Panc1 (cell line): ENCODE results near the gene WDR59. TPM values are rescaled to one million over a fixed set of nuclear protein-coding genes. Genes with fewer than 3 reads are reported as not detected.
A peak's percentile ranks its signal among the peaks of the same experiment; 100 is the strongest.

ENCODE experiments used
- ATAC-seq: fragments of 200-7000 bp; cut with Tn5 transposase; 2 replicates; pipeline ENCODE4 v1.9.1; 2020; ENCODE audit warnings: mild to moderate bottlenecking, moderate library complexity
- BruUV-seq: library from RNA; stranded (reverse); fragments of 400-500 nt; replicated peaks from 2 replicates; lab custom pipeline; 2021; lab: Mats Ljungman, UMichigan
- CTCF ChIA-PET: fragments of 300-600 bp; sonication (Branson Sonifier 250); formaldehyde crosslinking; loops from one replicate; lab custom pipeline; 2022; ENCODE audit warnings: antibody characterized with exemption; lab: Charles Lee
- POLR2A ChIA-PET: fragments of 300-600 bp; sonication (Branson Sonifier 250); formaldehyde crosslinking; loops from one replicate; lab custom pipeline; 2022; ENCODE audit warnings: antibody characterized with exemption; lab: Charles Lee
- DNase-seq: peaks from one replicate; pipeline ENCODE4 v3.0.0-alpha.2; 2010; ENCODE audit warnings: low read depth, low spot score
- H3K27ac ChIP-seq: 2 replicates; pipeline ENCODE4 v1.5.1; 2011; ENCODE audit warnings: mild to moderate bottlenecking, low read length, inconsistent platforms
- H3K27me3 ChIP-seq: fragments of 200-500 bp; sonication (Bioruptor generic); 2 replicates; pipeline ENCODE4 v1.6.0; 2014; ENCODE audit warnings: low read length, inconsistent platforms; ENCODE audit not compliant: control insufficient read depth, insufficient read depth
- H3K36me3 ChIP-seq: fragments of 200-500 bp; sonication (Bioruptor generic); 2 replicates; pipeline ENCODE4 v1.5.1; 2014; ENCODE audit warnings: inconsistent platforms, mild to moderate bottlenecking, low read length, moderate library complexity; ENCODE audit not compliant: control insufficient read depth, insufficient read depth
- H3K4me1 ChIP-seq: 2 replicates; pipeline ENCODE4 v1.5.1; 2011; ENCODE audit warnings: inconsistent platforms, mild to moderate bottlenecking, low read length, moderate library complexity; ENCODE audit not compliant: control insufficient read depth, insufficient read depth
- H3K4me3 ChIP-seq, 2 experiments: 2 replicates each; pipeline ENCODE4 v1.5.1; 2011 to 2012; ENCODE audit warnings: low read depth in 2 of 2, low read length in 2 of 2, mild to moderate bottlenecking in 2 of 2, inconsistent platforms in 1 of 2, moderate library complexity in 1 of 2
- H3K9me3 ChIP-seq: fragments of 200-500 bp; sonication (Bioruptor generic); 2 replicates; pipeline ENCODE4 v1.5.1; 2014; ENCODE audit warnings: low read depth, mild to moderate bottlenecking, inconsistent platforms, low read length, moderate library complexity; ENCODE audit not compliant: control insufficient read depth, insufficient read depth
- POLR2AphosphoS5 ChIP-seq: IDR thresholded peaks from 2 replicates; pipeline ENCODE4 v1.6.1; 2012; ENCODE audit warnings: mild to moderate bottlenecking, low read depth, low read length, moderate library complexity
- SIN3A ChIP-seq: IDR thresholded peaks from 2 replicates; pipeline ENCODE4 v1.6.1; 2012; ENCODE audit warnings: low read depth, mild to moderate bottlenecking, low read length, moderate library complexity, borderline replicate concordance; ENCODE audit not compliant: insufficient read depth
- TCF7L2 ChIP-seq: IDR thresholded peaks from 2 replicates; pipeline ENCODE4 v1.6.1; 2011; ENCODE audit warnings: mild to moderate bottlenecking, low read depth, low read length, inconsistent platforms
- in situ Hi-C: cut with HindIII; loops from 2 replicates; pipeline ENCODE4 v1.10.0; 2016; ENCODE audit warnings: low sequenced_read_pairs, low pct_unique_long_range_greater_than_20kb
- intact Hi-C: fragments of 100-400 bp; cut with micrococcal nuclease; formaldehyde crosslinking; loops from one replicate; pipeline ENCODE4 v1.10.0; 2022; ENCODE audit not compliant: unreplicated experiment
- total RNA-seq: library from RNA; stranded (reverse); gene quantifications from one replicate; pipeline ENCODE4 v1.2.1, GENCODE V29; 2021; ENCODE audit not compliant: unreplicated experiment
- TF ChIP-seq, protein P1 (sequence below): fragments of 450-650 bp; IDR thresholded peaks from 2 replicates; pipeline ENCODE4 v1.5.1; 2017; ENCODE audit warnings: mild to moderate bottlenecking
- TF ChIP-seq, protein P2 (sequence below), 2 experiments: IDR thresholded peaks; 2 replicates each; pipeline ENCODE4 v1.6.1; 2011 to 2012; ENCODE audit warnings: low read depth in 2 of 2, control low read depth in 1 of 2, low read length in 1 of 2, mild to moderate bottlenecking in 1 of 2, moderate library complexity in 1 of 2; ENCODE audit not compliant: insufficient read depth in 1 of 2

Gene WDR59
- total RNA-seq, 1 experiment from 2014 or later, result 58.7 TPM

DNA sequence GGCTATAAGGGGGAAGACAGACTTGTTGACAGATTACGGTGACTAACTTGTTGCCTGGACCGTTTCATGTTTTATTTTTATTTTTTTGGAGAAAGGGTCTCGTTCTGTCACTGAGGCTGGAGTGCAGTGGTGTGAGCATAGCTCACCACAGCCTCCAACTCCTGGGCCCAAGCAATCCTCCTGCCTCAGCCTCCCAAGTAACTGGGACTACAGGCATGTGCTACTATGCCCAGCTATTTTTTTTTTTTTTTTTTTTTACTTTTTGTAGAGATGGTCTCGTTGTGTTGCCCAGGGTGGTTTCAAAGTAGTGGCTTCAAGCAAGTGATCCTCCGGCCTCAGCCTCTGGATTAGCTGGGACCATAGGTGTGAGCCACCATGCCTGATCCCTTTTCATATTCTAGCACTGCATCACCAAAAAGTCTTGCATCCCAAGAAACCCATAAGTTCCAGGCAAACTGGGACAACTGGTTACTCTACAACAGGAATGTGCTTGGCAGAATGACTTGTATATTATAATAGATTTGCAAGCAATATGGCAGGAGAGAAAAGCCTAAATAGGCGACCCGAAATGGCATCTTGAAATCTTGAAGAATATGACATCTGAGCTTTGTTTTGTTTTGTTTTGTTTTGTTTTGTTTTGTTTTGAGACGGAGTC lies 2.2 kb upstream of the WDR59 start:
- intact Hi-C loops, result no loop called here

DNA sequence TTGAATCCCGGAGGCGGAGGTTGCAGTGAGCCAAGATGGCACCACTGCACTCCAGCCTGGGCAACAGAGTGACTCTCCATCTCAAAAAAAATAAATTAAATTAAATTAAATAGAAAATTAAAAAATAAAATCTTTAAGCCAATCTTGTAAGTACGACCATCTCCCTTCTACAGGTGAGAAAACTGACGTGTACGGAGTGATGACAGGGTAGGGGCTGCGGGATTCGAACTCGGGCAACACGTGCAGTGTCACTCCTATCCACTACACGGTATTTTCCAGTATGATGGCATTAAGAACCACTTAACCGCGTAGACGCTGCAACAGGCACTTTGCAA lies 762 bp downstream of the WDR59 start:
- Histone ChIP-seq H3K4me1 (no peaks in the 10 kb centered on the region), H3K9me3 (no peaks in the 10 kb centered on the region), H3K27ac (peak overlapping the region; percentile 79; the same call in 1 of the 2 replicates), H3K36me3 (no peaks in the 10 kb centered on the region; the same call in 1 of the 2 replicates), H3K4me3 (peak overlapping the region; percentile 88 to 93), H3K27me3 (no peaks in the 10 kb centered on the region)
- POLR2A ChIA-PET, result interaction anchor here (0.5 kb wide), 1 partner anchor 317 kb away, joined by 17 read pairs; the partner anchor contains the start of gene RFWD3
- CTCF ChIA-PET, result interaction anchor here (1.2 kb wide), 2 partner anchors 14 to 127 kb away, joined by 3 to 5 read pairs; no protein-coding TSS in a partner anchor
- BruUV-seq, result no TSS peak
- in situ Hi-C loops, result no loop called here
- ATAC-seq (no peak), DNase-seq (no peak)
- intact Hi-C loops, result no loop called here
- TF ChIP-seq, protein P1, sequence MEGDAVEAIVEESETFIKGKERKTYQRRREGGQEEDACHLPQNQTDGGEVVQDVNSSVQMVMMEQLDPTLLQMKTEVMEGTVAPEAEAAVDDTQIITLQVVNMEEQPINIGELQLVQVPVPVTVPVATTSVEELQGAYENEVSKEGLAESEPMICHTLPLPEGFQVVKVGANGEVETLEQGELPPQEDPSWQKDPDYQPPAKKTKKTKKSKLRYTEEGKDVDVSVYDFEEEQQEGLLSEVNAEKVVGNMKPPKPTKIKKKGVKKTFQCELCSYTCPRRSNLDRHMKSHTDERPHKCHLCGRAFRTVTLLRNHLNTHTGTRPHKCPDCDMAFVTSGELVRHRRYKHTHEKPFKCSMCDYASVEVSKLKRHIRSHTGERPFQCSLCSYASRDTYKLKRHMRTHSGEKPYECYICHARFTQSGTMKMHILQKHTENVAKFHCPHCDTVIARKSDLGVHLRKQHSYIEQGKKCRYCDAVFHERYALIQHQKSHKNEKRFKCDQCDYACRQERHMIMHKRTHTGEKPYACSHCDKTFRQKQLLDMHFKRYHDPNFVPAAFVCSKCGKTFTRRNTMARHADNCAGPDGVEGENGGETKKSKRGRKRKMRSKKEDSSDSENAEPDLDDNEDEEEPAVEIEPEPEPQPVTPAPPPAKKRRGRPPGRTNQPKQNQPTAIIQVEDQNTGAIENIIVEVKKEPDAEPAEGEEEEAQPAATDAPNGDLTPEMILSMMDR, result no peak
- TF ChIP-seq SIN3A, result no peak

More for the DNA sequence above, 2.2 kb upstream of the WDR59 start:
- POLR2A ChIA-PET, result interaction anchor here (0.6 to 1.2 kb wide), 2 partner anchors 10 to 119 kb away, joined by 3 to 6 read pairs; no protein-coding TSS in a partner anchor
- no peak for ATAC-seq
- H3K4me3 ChIP-seq, result no peak overlapping the region
- in situ Hi-C loops, result no loop called here
- H3K9me3 ChIP-seq, result no peaks in the 10 kb centered on the region
- no peaks in the 10 kb centered on the region; the same call in 1 of the 2 replicates for H3K36me3 ChIP-seq
- no peaks in the 10 kb centered on the region for H3K4me1 ChIP-seq
- CTCF ChIA-PET, result no interaction called here
- H3K27ac ChIP-seq, result no peak overlapping the region
- TF ChIP-seq POLR2AphosphoS5 (no peak), TCF7L2 (no peak), SIN3A (no peak)
- TF ChIP-seq, protein P2, sequence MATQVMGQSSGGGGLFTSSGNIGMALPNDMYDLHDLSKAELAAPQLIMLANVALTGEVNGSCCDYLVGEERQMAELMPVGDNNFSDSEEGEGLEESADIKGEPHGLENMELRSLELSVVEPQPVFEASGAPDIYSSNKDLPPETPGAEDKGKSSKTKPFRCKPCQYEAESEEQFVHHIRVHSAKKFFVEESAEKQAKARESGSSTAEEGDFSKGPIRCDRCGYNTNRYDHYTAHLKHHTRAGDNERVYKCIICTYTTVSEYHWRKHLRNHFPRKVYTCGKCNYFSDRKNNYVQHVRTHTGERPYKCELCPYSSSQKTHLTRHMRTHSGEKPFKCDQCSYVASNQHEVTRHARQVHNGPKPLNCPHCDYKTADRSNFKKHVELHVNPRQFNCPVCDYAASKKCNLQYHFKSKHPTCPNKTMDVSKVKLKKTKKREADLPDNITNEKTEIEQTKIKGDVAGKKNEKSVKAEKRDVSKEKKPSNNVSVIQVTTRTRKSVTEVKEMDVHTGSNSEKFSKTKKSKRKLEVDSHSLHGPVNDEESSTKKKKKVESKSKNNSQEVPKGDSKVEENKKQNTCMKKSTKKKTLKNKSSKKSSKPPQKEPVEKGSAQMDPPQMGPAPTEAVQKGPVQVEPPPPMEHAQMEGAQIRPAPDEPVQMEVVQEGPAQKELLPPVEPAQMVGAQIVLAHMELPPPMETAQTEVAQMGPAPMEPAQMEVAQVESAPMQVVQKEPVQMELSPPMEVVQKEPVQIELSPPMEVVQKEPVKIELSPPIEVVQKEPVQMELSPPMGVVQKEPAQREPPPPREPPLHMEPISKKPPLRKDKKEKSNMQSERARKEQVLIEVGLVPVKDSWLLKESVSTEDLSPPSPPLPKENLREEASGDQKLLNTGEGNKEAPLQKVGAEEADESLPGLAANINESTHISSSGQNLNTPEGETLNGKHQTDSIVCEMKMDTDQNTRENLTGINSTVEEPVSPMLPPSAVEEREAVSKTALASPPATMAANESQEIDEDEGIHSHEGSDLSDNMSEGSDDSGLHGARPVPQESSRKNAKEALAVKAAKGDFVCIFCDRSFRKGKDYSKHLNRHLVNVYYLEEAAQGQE (IDR thresholded peaks at IDR 0.05; ENCODE audit: insufficient read depth in 1 of 2, low read depth in 2 of 2, low read length in 1 of 2), result no peak
- TF ChIP-seq, protein P1, result no peak
- no peaks in the 10 kb centered on the region for H3K27me3 ChIP-seq
- no TSS peak for BruUV-seq
- DNase-seq, result no peak
